22Rv1 (cell line): ENCODE data around the gene ATRX.

Experiments
- CTCF ChIP-seq: fragments of 450-650 bp; IDR thresholded peaks from 2 replicates; pipeline ENCODE4 v1.5.1; 2017; ENCODE audit warnings: mild to moderate bottlenecking
- ZFX ChIP-seq: fragments of 450-650 bp; IDR thresholded peaks from 2 replicates; pipeline ENCODE4 v1.6.1; 2017; ENCODE audit warnings: antibody characterized with exemption, borderline replicate concordance

- no peak for TF ChIP-seq CTCF
- TF ChIP-seq ZFX: no peak
Observed at GRCh38 chrX:77455437-77455836, 330.6 kb downstream of the ATRX start.
